ENCODE measurements around the gene SERPINB7. TPM values are rescaled to one million over a fixed set of nuclear protein-coding genes. Genes with fewer than 3 reads are reported as not detected.

SERPINB7 gene
- total and polyA plus RNA-seq, 2 experiments from 2014 or later: not detected

- Histone ChIP-seq H2AFZ (no peak overlapping the region), H3K4me1 (ENCODE audit: insufficient read depth) (no peaks in the 10 kb centered on the region), H3K27ac (ENCODE audit: low read depth) (no peak overlapping the region), H3K36me3 (ENCODE audit: insufficient read depth) (no peaks in the 10 kb centered on the region), H3K4me2 (no peak overlapping the region), H3K4me3 (no peak overlapping the region), H3F3A (replicated peaks; ENCODE audit: low read depth) (no peaks in the 10 kb centered on the region), H3K9me2 (ENCODE audit: insufficient read depth) (no peaks in the 10 kb centered on the region), H3K27me3 (ENCODE audit: insufficient read depth) (no peaks in the 10 kb centered on the region), H3K79me2 (replicated peaks; ENCODE audit: insufficient read depth) (no peaks in the 10 kb centered on the region), H4K20me1 (replicated peaks; ENCODE audit: insufficient read depth) (no peaks in the 10 kb centered on the region)
- H3K27me3 Mint-ChIP-seq (ENCODE audit: insufficient read depth, low read depth, poor library complexity): no peaks in the 10 kb centered on the region
- no peak overlapping the region for H3K4me3 Mint-ChIP-seq
- H3K9me3 Mint-ChIP-seq: no peaks in the 10 kb centered on the region
- no peaks in the 10 kb centered on the region for H3K36me3 Mint-ChIP-seq (ENCODE audit: low read depth)
- DNase-seq (ENCODE audit: low spot score): no peak
- H3K27ac Mint-ChIP-seq: no peak overlapping the region
- H3K4me1 Mint-ChIP-seq: no peaks in the 10 kb centered on the region
- no peak for ATAC-seq
- TF ChIP-seq ZNF331 (CRISPR knock-in tag; IDR thresholded peaks at IDR 0.05; ENCODE audit: low read depth) (no peak), STAT1 (IDR thresholded peaks at IDR 0.05; ENCODE audit: unreplicated experiment) (no peak), ETS1 (IDR thresholded peaks at IDR 0.05) (no peak), POLR2AphosphoS5 (IDR thresholded peaks at IDR 0.05; ENCODE audit: low read depth) (no peak), CTCF (conservative IDR thresholded peaks at IDR 0.05; ENCODE audit: low read depth in 2 of 2) (no peak), REST (IDR thresholded peaks at IDR 0.05; ENCODE audit: unreplicated experiment) (no peak), ZNF114 (CRISPR knock-in tag; IDR thresholded peaks at IDR 0.05) (no peak), CREB1 (CRISPR knock-in tag; IDR thresholded peaks at IDR 0.05; ENCODE audit: low read depth) (no peak), EZH2 (IDR thresholded peaks at IDR 0.05; ENCODE audit: low read depth, unreplicated experiment) (no peak), JUNB (IDR thresholded peaks at IDR 0.05; ENCODE audit: unreplicated experiment) (no peak), NANOG (IDR thresholded peaks at IDR 0.05; ENCODE audit: borderline replicate concordance) (no peak)
Observed at GRCh38 chr18:63787673-63788072, 12.5 kb downstream of the SERPINB7 start.
